NT2/D1 (cell line): Measurements from ENCODE around the gene NUAK1.

Experiments
- SUZ12 ChIP-seq: IDR thresholded peaks from 2 replicates; pipeline ENCODE4 v1.6.1; 2011; ENCODE audit not compliant: insufficient read length, insufficient read depth; ENCODE audit errors: extremely low read depth
- YY1 ChIP-seq: IDR thresholded peaks from 2 replicates; pipeline ENCODE4 v1.6.1; 2011; ENCODE audit not compliant: insufficient read length, insufficient read depth
- ZNF274 ChIP-seq: IDR thresholded peaks from 2 replicates; pipeline ENCODE4 v1.6.1; 2011; ENCODE audit warnings: mild to moderate bottlenecking, low read depth, low read length

DNA sequence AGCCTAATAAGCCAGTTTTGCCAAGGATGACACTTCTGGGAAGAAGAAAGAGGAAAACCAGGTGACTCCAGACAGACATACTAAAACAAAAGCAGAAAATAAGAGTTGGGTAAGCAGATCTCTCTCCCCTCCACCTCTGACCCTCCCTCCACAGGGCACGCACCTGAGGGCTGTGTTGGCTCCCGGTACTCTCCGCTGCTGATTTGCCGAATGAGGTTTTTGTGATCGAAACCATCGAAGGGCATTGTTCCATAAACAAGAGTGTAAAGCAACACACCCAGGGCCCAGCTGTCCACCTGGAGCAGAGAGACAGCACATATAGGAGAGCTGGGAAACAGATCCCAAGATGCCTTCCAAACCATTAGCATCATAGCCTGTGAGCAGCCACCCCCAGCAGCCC is 68.1 kb downstream of the NUAK1 start:
- TF ChIP-seq SUZ12 = no peak
- TF ChIP-seq ZNF274 = no peak
- no peak for TF ChIP-seq YY1
